ENCODE data around the gene FBXO27. TPM values are rescaled to one million over a fixed set of nuclear protein-coding genes. Genes with fewer than 3 reads are reported as not detected.

The FBXO27 gene
- total RNA-seq = 4.7 and 5.0 TPM in 2 replicates

DNA sequence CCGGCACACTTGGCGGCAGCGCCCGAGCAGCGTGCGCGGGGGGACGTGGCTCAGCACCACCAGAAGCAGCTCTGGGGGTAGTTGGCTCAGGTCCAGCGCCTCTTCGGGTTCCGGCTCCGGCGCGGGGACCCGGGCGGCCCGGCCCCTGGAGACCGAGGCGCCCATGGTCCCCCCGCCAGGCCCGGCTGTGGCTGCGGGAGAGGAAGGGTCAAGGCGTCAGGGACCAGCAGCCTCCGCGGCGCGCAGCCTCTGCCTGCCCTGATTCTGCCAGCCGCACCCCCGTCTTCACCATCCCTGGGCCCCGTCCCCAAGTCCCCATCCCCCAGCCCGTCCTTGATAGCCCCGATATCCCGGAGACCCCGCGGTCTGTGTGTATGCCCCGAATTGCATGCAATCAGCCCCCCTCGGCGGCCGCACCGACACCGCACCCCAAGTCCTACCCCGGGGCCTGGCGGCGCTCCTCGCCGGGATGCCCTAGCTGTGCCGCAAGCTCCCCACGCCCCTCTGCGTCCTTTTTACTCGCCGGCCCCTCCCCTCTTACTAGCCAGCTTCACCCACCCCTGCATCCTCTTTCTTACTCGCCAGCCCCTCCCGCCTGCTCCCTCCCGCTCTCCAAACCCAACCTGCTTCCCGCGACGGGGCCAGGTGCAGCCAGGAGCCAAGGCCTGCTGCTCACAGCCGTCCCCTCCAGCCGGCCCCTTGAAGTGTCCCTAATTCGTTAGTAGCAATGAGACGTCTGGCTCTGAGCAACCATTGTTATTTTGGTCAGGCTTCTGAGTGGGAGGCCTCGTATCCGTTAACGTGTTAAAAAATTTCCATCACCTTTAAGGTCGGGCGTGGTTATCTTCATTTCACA lies at the start of gene FBXO27:
Gene FBXO27, minus strand, starts transcription at position 487 of the 856 bp plus-strand sequence. Its CDS starts 322 bp downstream, at position 165.
- Histone ChIP-seq H3K4me3 (ENCODE audit: insufficient read depth, low read length) (peak within 1 kb of the TSS; percentile 78), H3K79me2 (ENCODE audit: insufficient read depth, low read length) (no peaks in the 10 kb centered on the region), H4K20me1 (ENCODE audit: insufficient read depth, low read length) (no peaks in the 10 kb centered on the region), H3K4me1 (ENCODE audit: insufficient read depth, low read length) (peaks cover 5% of the 10 kb centered on the region), H3K36me3 (ENCODE audit: insufficient read depth, low read length) (no peaks in the 10 kb centered on the region), H3K4me2 (ENCODE audit: insufficient read depth, low read length) (peak within 1 kb of the TSS; percentile 91), H3K27me3 (ENCODE audit: insufficient read depth, low read length) (no peaks in the 10 kb centered on the region), H3K27ac (ENCODE audit: low read depth, low read length) (no peak within 1 kb of the TSS), H3K9me3 (ENCODE audit: low read depth, low read length) (no peaks in the 10 kb centered on the region), H2AFZ (ENCODE audit: low read length) (peak within 1 kb of the TSS; percentile 76)
- DNase-seq (ENCODE audit: insufficient read length, low spot score, missing footprints) = peak; percentile 86
- TF ChIP-seq, protein P1, sequence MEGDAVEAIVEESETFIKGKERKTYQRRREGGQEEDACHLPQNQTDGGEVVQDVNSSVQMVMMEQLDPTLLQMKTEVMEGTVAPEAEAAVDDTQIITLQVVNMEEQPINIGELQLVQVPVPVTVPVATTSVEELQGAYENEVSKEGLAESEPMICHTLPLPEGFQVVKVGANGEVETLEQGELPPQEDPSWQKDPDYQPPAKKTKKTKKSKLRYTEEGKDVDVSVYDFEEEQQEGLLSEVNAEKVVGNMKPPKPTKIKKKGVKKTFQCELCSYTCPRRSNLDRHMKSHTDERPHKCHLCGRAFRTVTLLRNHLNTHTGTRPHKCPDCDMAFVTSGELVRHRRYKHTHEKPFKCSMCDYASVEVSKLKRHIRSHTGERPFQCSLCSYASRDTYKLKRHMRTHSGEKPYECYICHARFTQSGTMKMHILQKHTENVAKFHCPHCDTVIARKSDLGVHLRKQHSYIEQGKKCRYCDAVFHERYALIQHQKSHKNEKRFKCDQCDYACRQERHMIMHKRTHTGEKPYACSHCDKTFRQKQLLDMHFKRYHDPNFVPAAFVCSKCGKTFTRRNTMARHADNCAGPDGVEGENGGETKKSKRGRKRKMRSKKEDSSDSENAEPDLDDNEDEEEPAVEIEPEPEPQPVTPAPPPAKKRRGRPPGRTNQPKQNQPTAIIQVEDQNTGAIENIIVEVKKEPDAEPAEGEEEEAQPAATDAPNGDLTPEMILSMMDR (IDR thresholded peaks at IDR 0.05; ENCODE audit: extremely low read depth, low read depth, low read length) = no peak

- TF ChIP-seq, protein P1 (IDR thresholded peaks at IDR 0.05; ENCODE audit: extremely low read depth, low read depth, low read length) = no peak
- no peak overlapping the region for H3K4me3 ChIP-seq (ENCODE audit: insufficient read depth, low read length)
- H4K20me1 ChIP-seq (ENCODE audit: insufficient read depth, low read length) = no peaks in the 10 kb centered on the region
- no peaks in the 10 kb centered on the region for H3K27me3 ChIP-seq (ENCODE audit: insufficient read depth, low read length)
- no peak overlapping the region for H3K27ac ChIP-seq (ENCODE audit: low read depth, low read length)
- no peak overlapping the region for H2AFZ ChIP-seq (ENCODE audit: low read length)
- no peaks in the 10 kb centered on the region for H3K79me2 ChIP-seq (ENCODE audit: insufficient read depth, low read length)
- no peaks in the 10 kb centered on the region for H3K9me3 ChIP-seq (ENCODE audit: low read depth, low read length)
- no peaks in the 10 kb centered on the region for H3K36me3 ChIP-seq (ENCODE audit: insufficient read depth, low read length)
- H3K4me1 ChIP-seq (ENCODE audit: insufficient read depth, low read length) = peaks cover 17% of the 10 kb centered on the region
- no peak overlapping the region for H3K4me2 ChIP-seq (ENCODE audit: insufficient read depth, low read length)
- DNase-seq (ENCODE audit: insufficient read length, low spot score, missing footprints) = peak; percentile 19
Observed at GRCh38 chr19:39080431-39080830, 48.1 kb upstream of the FBXO27 start.

GRCh38 chr19:39078436-39079200 lies 46.3 kb upstream of the FBXO27 start:
- H3K79me2 ChIP-seq (ENCODE audit: insufficient read depth, low read length) = no peaks in the 10 kb centered on the region
- H3K4me1 ChIP-seq (ENCODE audit: insufficient read depth, low read length) = peaks cover 23% of the 10 kb centered on the region
- no peak overlapping the region for H3K4me3 ChIP-seq (ENCODE audit: insufficient read depth, low read length)
- H4K20me1 ChIP-seq (ENCODE audit: insufficient read depth, low read length) = no peaks in the 10 kb centered on the region
- peak overlapping the region; percentile 82 for H3K27ac ChIP-seq (ENCODE audit: low read depth, low read length)
- no peaks in the 10 kb centered on the region for H3K36me3 ChIP-seq (ENCODE audit: insufficient read depth, low read length)
- TF ChIP-seq, protein P1 (IDR thresholded peaks at IDR 0.05; ENCODE audit: extremely low read depth, low read depth, low read length) = no peak
- peak overlapping the region; percentile 68 for H3K4me2 ChIP-seq (ENCODE audit: insufficient read depth, low read length)
- H2AFZ ChIP-seq (ENCODE audit: low read length) = peak overlapping the region; percentile 30
- DNase-seq (ENCODE audit: insufficient read length, low spot score, missing footprints) = peak; percentile 94
- no peaks in the 10 kb centered on the region for H3K27me3 ChIP-seq (ENCODE audit: insufficient read depth, low read length)
- no peaks in the 10 kb centered on the region for H3K9me3 ChIP-seq (ENCODE audit: low read depth, low read length)

GRCh38 chr19:39077323-39077722 lies 45.0 kb upstream of the FBXO27 start:
- Histone ChIP-seq H3K4me3 (ENCODE audit: insufficient read depth, low read length) (no peak overlapping the region), H3K79me2 (ENCODE audit: insufficient read depth, low read length) (no peaks in the 10 kb centered on the region), H2AFZ (ENCODE audit: low read length) (no peak overlapping the region), H3K9me3 (ENCODE audit: low read depth, low read length) (no peaks in the 10 kb centered on the region), H4K20me1 (ENCODE audit: insufficient read depth, low read length) (no peaks in the 10 kb centered on the region), H3K27me3 (ENCODE audit: insufficient read depth, low read length) (no peaks in the 10 kb centered on the region), H3K36me3 (ENCODE audit: insufficient read depth, low read length) (no peaks in the 10 kb centered on the region), H3K4me2 (ENCODE audit: insufficient read depth, low read length) (no peak overlapping the region), H3K27ac (ENCODE audit: low read depth, low read length) (no peak overlapping the region), H3K4me1 (ENCODE audit: insufficient read depth, low read length) (peaks cover 25% of the 10 kb centered on the region)
- DNase-seq (ENCODE audit: insufficient read length, low spot score, missing footprints) = no peak
- TF ChIP-seq, protein P1 (IDR thresholded peaks at IDR 0.05; ENCODE audit: extremely low read depth, low read depth, low read length) = no peak
